ENCODE data around the gene TRPM3.

TRPM3 gene

DNA sequence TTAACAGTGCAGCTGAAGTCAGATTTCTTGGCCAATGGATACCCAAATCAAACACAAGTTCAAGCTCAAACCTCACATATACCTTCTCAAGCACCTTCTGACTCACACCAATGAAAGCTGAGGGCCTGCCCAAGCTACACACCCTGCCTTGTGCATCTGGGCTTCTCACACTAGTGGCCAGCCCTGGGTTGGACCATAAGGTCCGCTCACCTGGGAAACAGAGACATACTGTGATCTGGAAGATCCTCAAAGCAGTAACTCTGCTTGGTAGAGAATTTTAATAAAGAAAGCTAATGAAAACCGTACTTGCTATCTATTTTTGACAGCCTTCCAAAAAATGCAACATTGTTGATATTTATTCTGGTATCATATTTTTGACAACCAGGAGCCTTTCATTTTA, 7.4 kb upstream of the TRPM3 start:
- 80% methylated on average over 1 of the region's 2 CpGs; no CpG with 5 or more reads in 1 of the 2 experiments for whole genome bisulfite sequencing, 2 experiments (ENCODE audit: insufficient coverage in 2 of 2)
- H3K4me3 ChIP-seq (ENCODE audit: extremely low read depth, insufficient read depth, low read length, poor library complexity, severe bottlenecking) = no peak overlapping the region

DNA sequence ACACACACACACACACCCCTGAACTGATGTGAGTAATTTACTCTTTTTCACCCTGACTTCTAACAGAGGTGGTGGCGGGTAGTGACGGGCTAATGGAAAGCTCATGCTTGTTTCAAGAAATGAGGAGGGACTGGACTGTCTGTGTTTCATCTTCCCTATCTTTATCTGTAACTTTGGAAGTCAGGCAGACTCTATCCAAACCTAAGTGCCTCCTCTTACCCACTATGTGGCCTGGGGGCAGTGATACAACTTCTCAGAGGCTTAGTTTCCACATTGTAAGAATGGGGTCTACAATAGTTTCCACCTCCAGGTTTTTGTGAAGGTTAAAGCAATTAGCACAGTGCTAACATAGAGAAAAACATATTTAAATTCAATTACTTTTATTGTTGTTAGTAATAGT, 5.9 kb upstream of the TRPM3 start:
- Histone ChIP-seq H3K4me1 (ENCODE audit: control insufficient read depth, insufficient read depth, low read length, poor library complexity, severe bottlenecking) (no peaks in the 10 kb centered on the region), H3K27ac (ENCODE audit: low read depth, low read length, severe bottlenecking) (no peak overlapping the region), H3K4me3 (ENCODE audit: extremely low read depth, insufficient read depth, low read length, poor library complexity, severe bottlenecking) (no peak overlapping the region), H3K9me3 (ENCODE audit: control insufficient read depth, low read length) (no peaks in the 10 kb centered on the region), H3K36me3 (ENCODE audit: control insufficient read depth, insufficient read depth, low read length) (no peaks in the 10 kb centered on the region)
- WGBS, 2 experiments (ENCODE audit: insufficient coverage in 2 of 2) = no CpG with 5 or more reads among the region's 2 CpGs

More for the DNA sequence above, 7.4 kb upstream of the TRPM3 start:
- Histone ChIP-seq H3K36me3 (ENCODE audit: control insufficient read depth, insufficient read depth, low read length) (no peaks in the 10 kb centered on the region), H3K27ac (ENCODE audit: low read depth, low read length, severe bottlenecking) (no peak overlapping the region), H3K9me3 (ENCODE audit: control insufficient read depth, low read length) (no peaks in the 10 kb centered on the region), H3K4me1 (ENCODE audit: control insufficient read depth, insufficient read depth, low read length, poor library complexity, severe bottlenecking) (no peaks in the 10 kb centered on the region)

DNA sequence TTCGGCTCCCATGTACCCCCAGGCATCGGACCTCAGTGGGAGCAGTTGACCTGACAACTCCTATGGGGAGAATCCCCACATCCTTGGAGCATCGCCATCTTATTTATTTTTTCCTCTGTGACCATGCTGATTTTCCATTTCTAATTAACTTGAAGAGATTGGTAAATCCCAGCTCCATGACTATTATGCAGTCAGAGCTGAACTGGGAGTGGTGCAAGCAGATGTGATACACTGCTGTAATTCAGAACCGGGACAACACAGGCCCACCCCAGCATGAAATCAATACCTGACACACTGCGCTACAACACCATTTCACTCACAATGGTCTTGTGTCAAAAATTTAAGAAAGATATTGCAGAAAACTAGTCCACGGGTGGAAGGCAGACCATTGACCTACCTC, 1.0 kb upstream of the TRPM3 start:
- Histone ChIP-seq H3K36me3 (ENCODE audit: control insufficient read depth, insufficient read depth, low read length) (no peaks in the 10 kb centered on the region), H3K4me3 (ENCODE audit: extremely low read depth, insufficient read depth, low read length, poor library complexity, severe bottlenecking) (no peak overlapping the region), H3K4me1 (ENCODE audit: control insufficient read depth, insufficient read depth, low read length, poor library complexity, severe bottlenecking) (peaks cover 5% of the 10 kb centered on the region), H3K27ac (ENCODE audit: low read depth, low read length, severe bottlenecking) (no peak overlapping the region), H3K9me3 (ENCODE audit: control insufficient read depth, low read length) (no peaks in the 10 kb centered on the region)
- WGBS, 2 experiments (ENCODE audit: insufficient coverage in 2 of 2) = 67 to 78% methylated on average over 3 of the region's 6 CpGs

DNA sequence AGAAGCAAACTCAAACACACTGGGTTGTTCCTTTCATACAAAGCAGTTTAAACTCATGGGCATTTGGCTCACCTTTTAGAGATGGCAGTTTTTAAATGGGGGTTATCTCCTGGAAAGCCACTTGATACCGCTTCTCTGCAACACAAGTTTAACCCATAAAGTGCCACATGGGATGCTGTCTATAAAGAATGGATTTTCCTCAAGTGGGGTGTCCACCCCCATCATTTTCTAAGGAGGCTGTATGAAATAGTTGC, 528 bp upstream of the TRPM3 start:
- Histone ChIP-seq H3K27ac (ENCODE audit: low read depth, low read length, severe bottlenecking) (no peak overlapping the region), H3K9me3 (ENCODE audit: control insufficient read depth, low read length) (no peaks in the 10 kb centered on the region), H3K36me3 (ENCODE audit: control insufficient read depth, insufficient read depth, low read length) (no peaks in the 10 kb centered on the region), H3K4me1 (ENCODE audit: control insufficient read depth, insufficient read depth, low read length, poor library complexity, severe bottlenecking) (peaks cover 5% of the 10 kb centered on the region), H3K4me3 (ENCODE audit: extremely low read depth, insufficient read depth, low read length, poor library complexity, severe bottlenecking) (no peak overlapping the region)
- WGBS, 2 experiments (ENCODE audit: insufficient coverage in 2 of 2) = no CpG with 5 or more reads among the region's 1 CpG

DNA sequence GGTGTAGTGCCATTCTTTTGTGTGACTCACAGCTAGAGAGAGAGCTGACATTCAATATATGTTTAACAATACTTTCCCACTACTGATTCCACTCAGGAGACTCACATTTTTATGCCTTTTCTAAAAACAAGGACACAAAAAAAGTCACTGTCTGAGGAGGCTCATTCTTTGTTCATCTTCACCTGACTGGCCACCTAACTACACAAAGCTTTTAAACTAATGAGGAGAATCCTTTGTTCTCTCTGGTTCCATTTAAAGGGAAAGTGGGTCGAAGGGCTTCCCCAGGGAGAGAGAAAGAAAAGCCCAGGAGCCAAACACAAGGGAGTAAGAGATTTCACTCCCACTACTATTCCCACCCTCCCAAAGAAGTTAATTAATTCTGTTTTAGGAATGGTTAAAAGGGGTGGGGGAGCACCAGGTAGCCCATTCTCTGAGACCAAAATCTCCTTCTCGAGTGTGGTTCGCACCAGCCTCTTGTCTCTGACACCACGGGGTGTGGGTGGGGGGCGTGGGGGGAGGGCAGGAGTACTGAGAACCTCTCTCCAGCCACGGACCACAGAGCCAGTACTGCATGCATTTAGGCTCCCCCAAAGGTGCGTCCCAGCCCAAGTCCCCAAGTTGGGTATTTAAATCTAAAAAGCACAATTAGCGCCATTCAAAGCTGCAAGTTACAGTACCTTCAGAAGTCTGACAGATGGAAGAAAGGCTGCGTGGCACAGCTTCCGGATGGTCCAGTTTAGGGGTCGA, 747 bp downstream of the TRPM3 start:
- Histone ChIP-seq H3K36me3 (ENCODE audit: control insufficient read depth, insufficient read depth, low read length) (no peaks in the 10 kb centered on the region), H3K4me3 (ENCODE audit: extremely low read depth, insufficient read depth, low read length, poor library complexity, severe bottlenecking) (peak overlapping the region; percentile 14), H3K4me1 (ENCODE audit: control insufficient read depth, insufficient read depth, low read length, poor library complexity, severe bottlenecking) (peaks cover 5% of the 10 kb centered on the region), H3K9me3 (ENCODE audit: control insufficient read depth, low read length) (no peaks in the 10 kb centered on the region), H3K27ac (ENCODE audit: low read depth, low read length, severe bottlenecking) (no peak overlapping the region)
- WGBS, 2 experiments (ENCODE audit: insufficient coverage in 2 of 2) = 0 to 4% methylated on average over 4 to 5 of the region's 11 CpGs

DNA sequence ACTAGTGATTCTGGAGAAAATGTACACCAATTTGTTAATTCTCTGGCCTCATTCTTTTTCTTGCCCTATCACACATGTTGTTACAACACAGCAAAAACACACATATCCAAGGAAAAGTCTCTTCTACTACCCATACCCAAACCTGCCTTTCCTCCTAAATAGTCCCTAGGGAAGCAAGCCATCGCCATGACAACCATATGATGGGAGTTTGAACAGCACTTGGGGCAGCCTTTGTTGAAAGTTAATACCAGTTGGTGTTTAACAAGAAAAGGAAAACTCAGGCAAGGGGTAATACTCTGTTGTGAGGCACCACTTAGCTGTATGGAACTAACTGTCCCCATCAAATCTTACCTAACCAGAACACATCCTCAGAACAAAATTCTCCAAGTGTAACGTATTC, 1.7 kb downstream of the TRPM3 start:
- Histone ChIP-seq H3K4me3 (ENCODE audit: extremely low read depth, insufficient read depth, low read length, poor library complexity, severe bottlenecking) (no peak overlapping the region), H3K9me3 (ENCODE audit: control insufficient read depth, low read length) (no peaks in the 10 kb centered on the region), H3K36me3 (ENCODE audit: control insufficient read depth, insufficient read depth, low read length) (no peaks in the 10 kb centered on the region), H3K27ac (ENCODE audit: low read depth, low read length, severe bottlenecking) (no peak overlapping the region), H3K4me1 (ENCODE audit: control insufficient read depth, insufficient read depth, low read length, poor library complexity, severe bottlenecking) (peaks cover 5% of the 10 kb centered on the region)
- WGBS, 2 experiments (ENCODE audit: insufficient coverage in 2 of 2) = 68 to 75% methylated on average over 1 to 2 of the region's 2 CpGs

DNA sequence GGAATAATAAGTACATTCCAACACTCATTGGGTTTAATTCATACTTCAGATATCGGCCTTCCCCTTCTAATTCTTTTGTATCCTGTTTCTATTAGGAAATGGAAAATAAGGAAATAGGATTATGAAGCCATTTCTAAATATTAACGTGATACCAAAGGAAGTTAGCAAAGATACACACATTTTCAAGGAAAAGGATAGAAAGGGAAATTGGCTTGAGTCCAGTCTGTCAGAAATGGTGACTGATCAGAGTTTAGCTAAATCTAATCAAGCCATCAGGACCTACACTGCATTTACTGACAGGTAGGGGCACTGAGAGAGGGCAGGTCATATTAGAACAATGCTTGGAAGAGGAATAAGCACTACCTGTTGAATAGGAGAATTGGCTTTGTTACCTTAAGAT, 3.1 kb downstream of the TRPM3 start:
- Histone ChIP-seq H3K4me1 (ENCODE audit: control insufficient read depth, insufficient read depth, low read length, poor library complexity, severe bottlenecking) (peaks cover 5% of the 10 kb centered on the region), H3K36me3 (ENCODE audit: control insufficient read depth, insufficient read depth, low read length) (no peaks in the 10 kb centered on the region), H3K27ac (ENCODE audit: low read depth, low read length, severe bottlenecking) (no peak overlapping the region), H3K9me3 (ENCODE audit: control insufficient read depth, low read length) (no peaks in the 10 kb centered on the region), H3K4me3 (ENCODE audit: extremely low read depth, insufficient read depth, low read length, poor library complexity, severe bottlenecking) (no peak overlapping the region)
- no CpG with 5 or more reads among the region's 2 CpGs for WGBS, 2 experiments (ENCODE audit: insufficient coverage in 2 of 2)

DNA sequence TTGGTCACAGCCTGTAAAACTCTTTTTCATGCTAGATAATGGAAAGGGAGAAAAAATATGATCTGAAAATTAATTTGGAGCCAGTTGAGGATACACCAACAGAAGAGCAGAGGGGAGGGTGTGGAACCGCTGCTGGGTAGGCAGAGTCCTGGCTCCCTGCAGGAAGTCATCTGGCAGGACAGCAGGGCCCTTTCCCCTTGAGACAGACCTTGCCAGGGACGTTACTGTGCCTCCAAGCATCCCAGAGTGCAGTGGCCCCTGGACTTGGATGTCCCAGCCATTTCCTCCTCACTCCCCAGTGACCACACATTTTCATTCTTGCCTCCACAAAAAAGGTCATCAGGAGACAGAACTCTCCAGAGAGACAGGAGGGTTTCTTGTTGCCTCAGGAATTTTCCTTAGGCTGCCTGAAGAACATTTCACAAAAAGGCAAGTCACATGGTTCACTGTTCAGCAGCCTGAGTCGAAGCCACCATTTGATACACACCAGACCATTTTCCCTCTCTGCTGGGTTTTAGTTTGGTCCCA, 5.9 kb downstream of the TRPM3 start:
- Histone ChIP-seq H3K9me3 (ENCODE audit: control insufficient read depth, low read length) (no peaks in the 10 kb centered on the region), H3K36me3 (ENCODE audit: control insufficient read depth, insufficient read depth, low read length) (no peaks in the 10 kb centered on the region), H3K27ac (ENCODE audit: low read depth, low read length, severe bottlenecking) (no peak overlapping the region), H3K4me1 (ENCODE audit: control insufficient read depth, insufficient read depth, low read length, poor library complexity, severe bottlenecking) (no peaks in the 10 kb centered on the region), H3K4me3 (ENCODE audit: extremely low read depth, insufficient read depth, low read length, poor library complexity, severe bottlenecking) (no peak overlapping the region)
- WGBS, 2 experiments (ENCODE audit: insufficient coverage in 2 of 2) = 68 to 79% methylated on average over 3 of the region's 3 CpGs

DNA sequence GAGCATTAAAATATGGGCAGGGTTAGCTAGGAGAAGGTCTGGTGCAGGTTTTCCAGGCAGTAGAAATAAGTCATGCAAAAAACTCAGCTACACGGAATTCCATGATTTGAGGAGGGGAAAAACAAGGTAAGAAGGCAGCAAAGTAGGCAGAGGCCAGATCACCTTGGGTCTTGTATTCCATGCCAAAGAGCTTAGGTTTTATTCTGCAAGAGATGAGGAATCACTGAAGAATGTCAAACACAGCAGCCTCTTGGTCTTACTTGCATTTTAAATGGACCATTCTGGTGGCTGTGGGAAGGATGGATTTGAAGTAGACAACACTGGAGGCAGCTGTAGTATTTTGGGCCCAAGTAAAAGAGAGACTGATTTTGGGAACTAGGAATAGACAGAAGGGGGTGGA, 8.6 kb downstream of the TRPM3 start:
- no peaks in the 10 kb centered on the region for H3K36me3 ChIP-seq (ENCODE audit: control insufficient read depth, insufficient read depth, low read length)
- 87 to 100% methylated on average over 1 of the region's 1 CpG for WGBS, 2 experiments (ENCODE audit: insufficient coverage in 2 of 2)
- no peaks in the 10 kb centered on the region for H3K9me3 ChIP-seq (ENCODE audit: control insufficient read depth, low read length)
- H3K4me1 ChIP-seq (ENCODE audit: control insufficient read depth, insufficient read depth, low read length, poor library complexity, severe bottlenecking) = no peaks in the 10 kb centered on the region
- no peak overlapping the region for H3K27ac ChIP-seq (ENCODE audit: low read depth, low read length, severe bottlenecking)
- no peak overlapping the region for H3K4me3 ChIP-seq (ENCODE audit: extremely low read depth, insufficient read depth, low read length, poor library complexity, severe bottlenecking)

DNA sequence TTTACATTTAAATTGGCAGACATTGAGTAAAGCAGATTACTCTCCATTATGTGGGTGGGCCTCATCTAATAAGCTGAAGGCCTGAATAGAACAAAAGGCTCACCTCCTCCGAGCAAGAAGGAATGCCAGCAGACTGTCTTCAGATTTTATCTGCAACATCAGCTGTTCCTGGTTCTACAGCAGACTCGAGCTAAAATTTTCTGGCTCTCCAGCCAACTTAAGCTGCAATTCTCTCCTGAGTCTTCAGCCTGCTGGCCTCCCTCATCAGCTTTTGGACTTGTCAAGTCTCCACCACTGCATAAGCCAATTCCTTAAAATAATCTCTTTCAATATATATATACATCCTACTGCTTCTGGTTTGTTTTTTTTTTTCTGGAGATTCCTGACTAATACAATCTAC, 12.5 kb downstream of the TRPM3 start:
- Histone ChIP-seq H3K27ac (ENCODE audit: low read depth, low read length, severe bottlenecking) (no peak overlapping the region), H3K4me3 (ENCODE audit: extremely low read depth, insufficient read depth, low read length, poor library complexity, severe bottlenecking) (no peak overlapping the region), H3K4me1 (ENCODE audit: control insufficient read depth, insufficient read depth, low read length, poor library complexity, severe bottlenecking) (no peaks in the 10 kb centered on the region), H3K9me3 (ENCODE audit: control insufficient read depth, low read length) (no peaks in the 10 kb centered on the region), H3K36me3 (ENCODE audit: control insufficient read depth, insufficient read depth, low read length) (no peaks in the 10 kb centered on the region)
- WGBS, 2 experiments (ENCODE audit: insufficient coverage in 2 of 2) = 72% methylated on average over 2 of the region's 2 CpGs

DNA sequence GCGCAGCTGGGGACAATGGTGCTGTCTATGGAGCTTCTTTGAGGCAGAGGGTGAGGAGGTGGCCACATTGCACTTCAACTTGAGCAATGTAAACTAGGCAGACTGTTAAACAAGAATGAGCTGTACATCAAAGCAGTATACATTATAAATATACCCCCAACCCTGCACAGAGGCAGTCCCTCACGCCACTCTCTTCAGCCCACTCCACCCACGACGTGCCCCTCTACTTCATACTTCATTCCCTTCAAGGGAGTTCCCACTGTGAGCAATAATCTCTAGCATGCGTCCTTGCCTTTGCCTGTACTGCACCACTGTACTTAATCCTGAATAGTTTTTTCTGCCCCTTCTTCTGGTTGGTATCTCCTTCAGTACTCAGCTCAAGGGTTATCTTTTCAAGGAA, 14.4 kb downstream of the TRPM3 start:
- WGBS, 2 experiments (ENCODE audit: insufficient coverage in 2 of 2) = 89 to 98% methylated on average over 5 of the region's 5 CpGs
- no peak overlapping the region for H3K27ac ChIP-seq (ENCODE audit: low read depth, low read length, severe bottlenecking)
- H3K4me3 ChIP-seq (ENCODE audit: extremely low read depth, insufficient read depth, low read length, poor library complexity, severe bottlenecking) = no peak overlapping the region
- H3K4me1 ChIP-seq (ENCODE audit: control insufficient read depth, insufficient read depth, low read length, poor library complexity, severe bottlenecking) = no peaks in the 10 kb centered on the region
- no peaks in the 10 kb centered on the region for H3K9me3 ChIP-seq (ENCODE audit: control insufficient read depth, low read length)
- no peaks in the 10 kb centered on the region for H3K36me3 ChIP-seq (ENCODE audit: control insufficient read depth, insufficient read depth, low read length)
